Right atrium auricular region (tissue), 2 donors: ENCODE data around the gene GRIK4. TPM values are rescaled to one million over a fixed set of nuclear protein-coding genes. Genes with fewer than 3 reads are reported as not detected.

Experiments
- DNase-seq: peaks from one replicate; pipeline ENCODE4 v3.0.0-alpha.2; 2019; ENCODE audit warnings: low spot score
- H3K27ac ChIP-seq, 2 donors: fragments of 200-600 bp; sonication (generic); 1 replicate in 1 of 2; 2 replicates in 1 of 2; pipeline ENCODE4 v1.5.1; 2016 to 2019
- H3K27me3 ChIP-seq, 2 donors: fragments of 200-600 bp; sonication (generic); one replicate each; pipeline versions ENCODE4 v1.5.1 to v1.6.0; 2017 to 2019
- H3K36me3 ChIP-seq: fragments of 200-600 bp; sonication (generic); one replicate; pipeline ENCODE4 v1.5.1; 2016
- H3K4me1 ChIP-seq, 2 donors: fragments of 200-600 bp; sonication (generic); one replicate each; pipeline versions ENCODE4 v1.5.1 to v1.6.0; 2017 to 2019
- H3K4me3 ChIP-seq, 2 donors: fragments of 200-600 bp; sonication (generic); 1 replicate in 1 of 2; 2 replicates in 1 of 2; pipeline ENCODE4 v1.5.1; 2017 to 2019; ENCODE audit warnings: mild to moderate bottlenecking in 1 of 2, moderate library complexity in 1 of 2
- H3K9me3 ChIP-seq, 2 donors: fragments of 200-600 bp; sonication (generic); one replicate each; pipeline ENCODE4 v1.5.1; 2019
- total RNA-seq, 2 donors: library from RNA; depleted of rRNA; stranded (reverse); fragments of >200 nt; gene quantifications; one replicate each; pipeline ENCODE4 v1.1.0, GENCODE V29; 2016
- TF ChIP-seq, protein P1 (sequence below), 2 donors: fragments of 200-600 bp; sonication (generic); IDR thresholded peaks; one replicate each; pipeline ENCODE4 v1.5.1; 2019; ENCODE audit warnings: antibody characterized with exemption in 2 of 2

GRIK4 gene
- total RNA-seq, 2 donors from 2014 or later: 0.04 to 0.30 TPM

DNA sequence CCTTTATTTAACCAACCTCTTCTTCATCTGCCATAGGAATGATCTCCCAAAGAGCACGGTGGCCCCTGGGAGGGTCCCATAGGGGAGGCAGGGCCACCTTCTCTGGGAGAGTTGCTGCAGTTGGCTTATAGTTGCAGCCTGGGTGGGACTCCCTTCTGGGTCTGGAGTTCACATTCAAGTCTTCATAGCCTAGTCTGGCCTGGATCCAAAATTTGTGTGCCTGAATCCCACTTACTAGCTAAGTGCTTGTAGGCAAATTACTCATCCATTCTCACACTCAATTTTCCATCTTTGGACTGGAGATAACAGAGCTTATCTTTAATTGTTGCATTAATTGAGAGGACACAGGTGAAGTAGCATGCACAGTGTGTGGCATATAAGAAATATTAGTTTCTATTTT, 163.6 kb downstream of the GRIK4 start:
- no peaks in the 10 kb centered on the region for H3K27me3 ChIP-seq
- H3K4me3 ChIP-seq: no peak overlapping the region
- no peak for DNase-seq
- TF ChIP-seq, protein P1, sequence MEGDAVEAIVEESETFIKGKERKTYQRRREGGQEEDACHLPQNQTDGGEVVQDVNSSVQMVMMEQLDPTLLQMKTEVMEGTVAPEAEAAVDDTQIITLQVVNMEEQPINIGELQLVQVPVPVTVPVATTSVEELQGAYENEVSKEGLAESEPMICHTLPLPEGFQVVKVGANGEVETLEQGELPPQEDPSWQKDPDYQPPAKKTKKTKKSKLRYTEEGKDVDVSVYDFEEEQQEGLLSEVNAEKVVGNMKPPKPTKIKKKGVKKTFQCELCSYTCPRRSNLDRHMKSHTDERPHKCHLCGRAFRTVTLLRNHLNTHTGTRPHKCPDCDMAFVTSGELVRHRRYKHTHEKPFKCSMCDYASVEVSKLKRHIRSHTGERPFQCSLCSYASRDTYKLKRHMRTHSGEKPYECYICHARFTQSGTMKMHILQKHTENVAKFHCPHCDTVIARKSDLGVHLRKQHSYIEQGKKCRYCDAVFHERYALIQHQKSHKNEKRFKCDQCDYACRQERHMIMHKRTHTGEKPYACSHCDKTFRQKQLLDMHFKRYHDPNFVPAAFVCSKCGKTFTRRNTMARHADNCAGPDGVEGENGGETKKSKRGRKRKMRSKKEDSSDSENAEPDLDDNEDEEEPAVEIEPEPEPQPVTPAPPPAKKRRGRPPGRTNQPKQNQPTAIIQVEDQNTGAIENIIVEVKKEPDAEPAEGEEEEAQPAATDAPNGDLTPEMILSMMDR (IDR thresholded peaks at IDR 0.05): no peak
- H3K36me3 ChIP-seq: no peaks in the 10 kb centered on the region
- no peaks in the 10 kb centered on the region for H3K4me1 ChIP-seq
- no peak overlapping the region for H3K27ac ChIP-seq
- H3K9me3 ChIP-seq: no peaks in the 10 kb centered on the region

- no peaks in the 10 kb centered on the region for H3K36me3 ChIP-seq
- no peaks in the 10 kb centered on the region for H3K4me1 ChIP-seq
- no peak for DNase-seq
- no peaks in the 10 kb centered on the region for H3K9me3 ChIP-seq
- H3K27ac ChIP-seq: no peak overlapping the region
- no peaks in the 10 kb centered on the region for H3K27me3 ChIP-seq
- H3K4me3 ChIP-seq: no peak overlapping the region
- TF ChIP-seq, protein P1 (IDR thresholded peaks at IDR 0.05): no peak
Observed at GRCh38 chr11:120676991-120677390, 165.4 kb downstream of the GRIK4 start.

GRCh38 chr11:120680322-120680721, 168.8 kb downstream of the GRIK4 start:
- Histone ChIP-seq H3K27ac (no peak overlapping the region), H3K9me3 (no peaks in the 10 kb centered on the region), H3K4me1 (no peaks in the 10 kb centered on the region), H3K4me3 (no peak overlapping the region), H3K36me3 (no peaks in the 10 kb centered on the region), H3K27me3 (no peaks in the 10 kb centered on the region)
- DNase-seq: no peak
- TF ChIP-seq, protein P1 (IDR thresholded peaks at IDR 0.05): no peak

DNA sequence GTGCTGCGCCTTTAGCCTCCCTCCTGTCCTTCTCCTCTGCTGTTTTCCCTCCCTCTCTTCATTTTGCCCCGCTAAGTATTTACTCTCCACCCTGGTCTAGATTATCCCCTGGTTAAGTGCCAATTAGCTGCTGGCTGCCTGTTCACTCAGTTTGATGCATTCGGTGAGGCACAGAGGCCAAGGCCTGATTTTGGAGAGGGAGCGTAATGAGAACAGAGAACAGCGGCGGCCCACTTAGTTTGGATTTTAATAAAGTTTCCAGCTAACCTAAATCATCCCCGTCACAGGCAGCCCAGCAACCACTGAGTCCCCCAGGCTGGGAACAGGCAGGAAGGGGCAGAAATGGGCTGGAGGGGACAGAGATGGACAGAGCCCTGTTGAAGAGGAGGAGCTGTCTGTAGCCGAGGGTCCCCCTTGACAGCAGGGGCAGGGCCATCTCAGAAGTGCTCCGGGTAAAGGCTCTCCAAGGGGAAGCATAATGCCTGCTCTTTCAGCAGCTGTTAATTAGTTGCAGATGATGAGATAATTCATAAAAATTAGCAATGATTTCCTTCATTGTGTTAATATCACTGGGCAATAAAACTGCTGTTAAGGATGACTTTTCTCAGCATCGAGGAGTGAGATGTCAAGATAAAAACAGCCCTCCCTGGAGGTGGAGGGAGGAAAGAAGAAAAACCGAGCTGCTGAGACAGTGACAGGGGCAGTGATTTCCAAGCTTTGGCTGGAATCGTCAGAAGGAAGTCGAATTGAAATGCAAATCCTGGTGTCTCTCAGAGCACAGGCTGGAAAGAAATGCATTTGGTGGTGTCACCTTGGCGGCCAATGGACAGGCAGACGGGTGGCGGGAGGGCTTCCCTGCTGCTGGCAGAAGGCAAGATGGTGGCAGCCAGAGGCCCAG, 170.1 kb downstream of the GRIK4 start:
- Histone ChIP-seq H3K27me3 (no peaks in the 10 kb centered on the region), H3K4me3 (no peak overlapping the region), H3K36me3 (no peaks in the 10 kb centered on the region), H3K9me3 (no peaks in the 10 kb centered on the region), H3K4me1 (no peaks in the 10 kb centered on the region), H3K27ac (no peak overlapping the region)
- TF ChIP-seq, protein P1 (IDR thresholded peaks at IDR 0.05): no peak
- DNase-seq: no peak

- no peak for DNase-seq
- Histone ChIP-seq H3K4me3 (no peak overlapping the region), H3K36me3 (no peaks in the 10 kb centered on the region), H3K4me1 (no peaks in the 10 kb centered on the region), H3K27ac (no peak overlapping the region), H3K9me3 (no peaks in the 10 kb centered on the region), H3K27me3 (no peaks in the 10 kb centered on the region)
- TF ChIP-seq, protein P1 (IDR thresholded peaks at IDR 0.05): no peak
Observed at GRCh38 chr11:120682332-120682649, 170.7 kb downstream of the GRIK4 start.

GRCh38 chr11:120682866-120683265, 171.3 kb downstream of the GRIK4 start:
- Histone ChIP-seq H3K4me3 (no peak overlapping the region), H3K4me1 (no peaks in the 10 kb centered on the region), H3K27me3 (no peaks in the 10 kb centered on the region), H3K9me3 (no peaks in the 10 kb centered on the region), H3K27ac (no peak overlapping the region), H3K36me3 (no peaks in the 10 kb centered on the region)
- DNase-seq: no peak
- TF ChIP-seq, protein P1 (IDR thresholded peaks at IDR 0.05): no peak
